HL-60 (cell line): Measurements from ENCODE around the gene CEP76.

Experiments
- DNase-seq, 2 experiments: peaks; one replicate each; pipeline ENCODE4 v3.0.0-alpha.2; 2010 to 2020; ENCODE audit warnings: low read depth in 1 of 2, low spot score in 1 of 2
- H3K27ac ChIP-seq: fragments of 250-450 bp; sonication (Bioruptor Pico); replicated peaks from 2 replicates; pipeline ENCODE4 v1.5.1; 2020; ENCODE audit warnings: mild to moderate bottlenecking, moderate library complexity
- H3K27me3 ChIP-seq: fragments of 250-450 bp; sonication (Bioruptor Pico); 2 replicates; pipeline ENCODE4 v1.5.1; 2021; ENCODE audit warnings: mild to moderate bottlenecking, moderate library complexity; ENCODE audit not compliant: insufficient read depth, poor library complexity, severe bottlenecking
- H3K4me3 ChIP-seq: replicated peaks from 2 replicates; pipeline ENCODE4 v1.5.1; 2011; ENCODE audit warnings: mild to moderate bottlenecking, control low read depth, low read length; ENCODE audit not compliant: insufficient read depth
- CTCF ChIP-seq: IDR thresholded peaks from one replicate; pipeline ENCODE4 v1.5.1; 2011; ENCODE audit warnings: low read length, control low read depth, inconsistent platforms; ENCODE audit not compliant: insufficient read depth
- GABPA ChIP-seq: IDR thresholded peaks from 2 replicates; pipeline ENCODE4 v1.6.1; 2012; ENCODE audit warnings: low read depth
- POLR2AphosphoS5 ChIP-seq: IDR thresholded peaks from 2 replicates; pipeline ENCODE4 v1.6.1; 2012; ENCODE audit warnings: low read depth
- REST ChIP-seq: IDR thresholded peaks from 2 replicates; pipeline ENCODE4 v1.6.1; 2012; ENCODE audit warnings: low read depth; ENCODE audit not compliant: insufficient replicate concordance
- SPI1 ChIP-seq: IDR thresholded peaks from 2 replicates; pipeline ENCODE4 v1.6.1; 2012; ENCODE audit warnings: low read depth, mild to moderate bottlenecking, borderline replicate concordance

The CEP76 gene

GRCh38 chr18:12726331-12726730 is 23.8 kb upstream of the CEP76 start:
- no peak for DNase-seq
- TF ChIP-seq SPI1: no peak
- no peak for TF ChIP-seq CTCF
- no peak for TF ChIP-seq GABPA
- no peak for TF ChIP-seq REST
- no peak for TF ChIP-seq POLR2AphosphoS5
- H3K27ac ChIP-seq: no peak overlapping the region

GRCh38 chr18:12722731-12723130 is 20.2 kb upstream of the CEP76 start:
- Histone ChIP-seq H3K4me3 (no peak overlapping the region), H3K27me3 (no peaks in the 10 kb centered on the region), H3K27ac (no peak overlapping the region)
- TF ChIP-seq CTCF (no peak), POLR2AphosphoS5 (no peak), GABPA (no peak), SPI1 (no peak), REST (no peak)
- no peak for DNase-seq

More at GRCh38 chr18:12726331-12726730, 23.8 kb upstream of the CEP76 start:
- no peak overlapping the region for H3K4me3 ChIP-seq
- H3K27me3 ChIP-seq: no peaks in the 10 kb centered on the region

GRCh38 chr18:12721495-12722275 is 19.2 kb upstream of the CEP76 start:
- Histone ChIP-seq H3K4me3 (no peak overlapping the region), H3K27ac (no peak overlapping the region), H3K27me3 (no peaks in the 10 kb centered on the region)
- DNase-seq: no peak
- no peak for TF ChIP-seq GABPA
- no peak for TF ChIP-seq REST
- TF ChIP-seq CTCF: no peak
- TF ChIP-seq POLR2AphosphoS5: no peak
- no peak for TF ChIP-seq SPI1
